HepG2 (cell line): Measurements from ENCODE around the gene APBB3. TPM values are rescaled to one million over a fixed set of nuclear protein-coding genes. Genes with fewer than 3 reads are reported as not detected.

ENCODE experiments used
- AFF4 ChIP-seq: sonication (generic); formaldehyde crosslinking; IDR thresholded peaks from 2 replicates; pipeline ENCODE4 v1.4.0; 2020; ENCODE audit warnings: missing genetic modification reagents
- CBX1 ChIP-seq: IDR thresholded peaks from one replicate; pipeline ENCODE4 v1.6.1; 2016; ENCODE audit warnings: antibody characterized with exemption, low read depth
- CBX5 ChIP-seq: sonication (generic); formaldehyde crosslinking; IDR thresholded peaks from 2 replicates; pipeline ENCODE4 v1.4.0; 2020; ENCODE audit warnings: missing genetic modification reagents, borderline replicate concordance
- CEBPB ChIP-seq: IDR thresholded peaks from 2 replicates; pipeline ENCODE4 v1.6.1; 2011; ENCODE audit warnings: low read depth, low read length, improper control_type of control experiment, borderline replicate concordance
- CEBPG ChIP-seq: IDR thresholded peaks from 2 replicates; pipeline ENCODE4 v1.6.1; 2016
- HOXA7 ChIP-seq: sonication (generic); formaldehyde crosslinking; IDR thresholded peaks from 2 replicates; pipeline ENCODE4 v1.8.1; 2022; ENCODE audit warnings: mild to moderate bottlenecking, missing genetic modification reagents, moderate library complexity
- KLF6 ChIP-seq: IDR thresholded peaks from 2 replicates; pipeline ENCODE4 v1.8.0; 2016; ENCODE audit warnings: missing biosample characterization, missing genetic modification reagents
- PHF5A ChIP-seq: IDR thresholded peaks from one replicate; pipeline ENCODE4 v1.6.1; 2018; ENCODE audit warnings: low read depth, missing genetic modification reagents; ENCODE audit not compliant: unreplicated experiment
- SALL2 ChIP-seq: sonication (generic); formaldehyde crosslinking; IDR thresholded peaks from 2 replicates; pipeline ENCODE4 v1.8.1; 2023; ENCODE audit warnings: mild to moderate bottlenecking, missing genetic modification reagents, inconsistent platforms
- ZNF724P ChIP-seq: sonication (generic); formaldehyde crosslinking; IDR thresholded peaks from 2 replicates; pipeline ENCODE4 v1.8.0; 2022; ENCODE audit warnings: missing genetic modification reagents, borderline replicate concordance
- ZNF768 ChIP-seq: sonication (generic); formaldehyde crosslinking; IDR thresholded peaks from 2 replicates; pipeline ENCODE4 v1.4.0; 2020; ENCODE audit warnings: missing genetic modification reagents
- polyA plus RNA-seq, 8 experiments: library from polyadenylated mRNA; depleted of rRNA in 3 of 8; stranded (reverse) in 7 of 8; unstranded in 1 of 8; fragments of >200 nt; fragmentation: Illumina TruSeq in 4 of 8; extraction: Trizol in 4 of 8; gene quantifications; 2 replicates each; pipeline versions ENCODE4 v1.2.1 to v1.2.3, GENCODE V29; 2011 to 2016; ENCODE audit warnings: low read depth in 4 of 8, missing spikeins in 1 of 8, mixed read lengths in 1 of 8; ENCODE audit not compliant: insufficient read depth in 1 of 8
- total RNA-seq, 5 experiments: library from RNA; depleted of rRNA; stranded (reverse); fragments of >200 nt; fragmentation: Illumina TruSeq; extraction: Trizol; gene quantifications; 2 replicates each; pipeline ENCODE4 v1.2.3, GENCODE V29; 2016; ENCODE audit warnings: low read depth in 1 of 5
- TF ChIP-seq, protein P1 (sequence below): sonication (generic); formaldehyde crosslinking; IDR thresholded peaks from 2 replicates; pipeline ENCODE4 v1.4.0; 2020; ENCODE audit warnings: mild to moderate bottlenecking, low read depth, missing genetic modification reagents

Gene APBB3
- total and polyA plus RNA-seq, 2 of the 13 experiments (the other 11 are each of a cell fraction or from before 2014, with no cell fraction given): 0.38 to 0.78 TPM

DNA sequence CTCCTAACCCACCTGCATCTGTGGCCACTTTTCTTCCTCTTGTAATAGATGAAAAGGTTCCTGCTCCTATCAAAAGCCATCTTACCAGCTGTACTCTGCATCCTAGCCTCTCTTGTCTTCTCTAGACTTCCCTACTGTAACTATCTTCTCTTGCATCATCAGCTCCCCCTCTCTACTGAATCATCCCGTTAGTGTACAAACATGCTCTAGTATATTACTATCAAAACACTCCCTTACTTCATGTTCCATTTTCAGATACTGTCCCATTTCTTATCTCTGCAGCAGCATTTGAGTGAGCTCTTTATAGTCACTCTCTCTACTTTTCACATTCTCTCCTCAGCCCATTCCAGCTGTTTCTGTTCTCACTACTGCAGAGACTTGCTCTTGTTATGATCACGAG is 9.9 kb downstream of the APBB3 start (continued):
- TF ChIP-seq, protein P1, sequence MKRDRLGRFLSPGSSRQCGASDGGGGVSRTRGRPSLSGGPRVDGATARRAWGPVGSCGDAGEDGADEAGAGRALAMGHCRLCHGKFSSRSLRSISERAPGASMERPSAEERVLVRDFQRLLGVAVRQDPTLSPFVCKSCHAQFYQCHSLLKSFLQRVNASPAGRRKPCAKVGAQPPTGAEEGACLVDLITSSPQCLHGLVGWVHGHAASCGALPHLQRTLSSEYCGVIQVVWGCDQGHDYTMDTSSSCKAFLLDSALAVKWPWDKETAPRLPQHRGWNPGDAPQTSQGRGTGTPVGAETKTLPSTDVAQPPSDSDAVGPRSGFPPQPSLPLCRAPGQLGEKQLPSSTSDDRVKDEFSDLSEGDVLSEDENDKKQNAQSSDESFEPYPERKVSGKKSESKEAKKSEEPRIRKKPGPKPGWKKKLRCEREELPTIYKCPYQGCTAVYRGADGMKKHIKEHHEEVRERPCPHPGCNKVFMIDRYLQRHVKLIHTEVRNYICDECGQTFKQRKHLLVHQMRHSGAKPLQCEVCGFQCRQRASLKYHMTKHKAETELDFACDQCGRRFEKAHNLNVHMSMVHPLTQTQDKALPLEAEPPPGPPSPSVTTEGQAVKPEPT: no peak
- TF ChIP-seq HOXA7 (CRISPR knock-in tag) (no peak), CEBPB (peak; percentile 50; the same call in 1 of the 2 replicates), KLF6 (CRISPR knock-in tag) (no peak), ZNF724P (no peak), PHF5A (no peak), SALL2 (no peak), CBX1 (no peak), CBX5 (CRISPR knock-in tag) (no peak), AFF4 (CRISPR knock-in tag) (no peak), CEBPG (CRISPR knock-in tag) (peak; percentile 40; the same call in 1 of the 2 replicates), ZNF768 (CRISPR knock-in tag) (no peak)
